Stomach (tissue), 4 donors: ENCODE measurements around the gene BCL6.

Experiments
- POLR2AphosphoS5 ChIP-seq, 3 donors: sonication (generic); formaldehyde crosslinking; IDR thresholded peaks; one replicate each; pipeline ENCODE4 v1.6.1; 2016; ENCODE audit warnings: antibody characterized with exemption in 3 of 3
- TF ChIP-seq, protein P1 (sequence below), 7 experiments: fragments of 450-650 bp in 4 of 7; fragments of 200-600 bp in 3 of 7; sonication (generic) in 3 of 7; IDR thresholded peaks; one replicate each; pipeline ENCODE4 v1.5.1; 2016 to 2019; ENCODE audit warnings: antibody characterized with exemption in 7 of 7, control low read depth in 2 of 7, mild to moderate bottlenecking in 1 of 7

DNA sequence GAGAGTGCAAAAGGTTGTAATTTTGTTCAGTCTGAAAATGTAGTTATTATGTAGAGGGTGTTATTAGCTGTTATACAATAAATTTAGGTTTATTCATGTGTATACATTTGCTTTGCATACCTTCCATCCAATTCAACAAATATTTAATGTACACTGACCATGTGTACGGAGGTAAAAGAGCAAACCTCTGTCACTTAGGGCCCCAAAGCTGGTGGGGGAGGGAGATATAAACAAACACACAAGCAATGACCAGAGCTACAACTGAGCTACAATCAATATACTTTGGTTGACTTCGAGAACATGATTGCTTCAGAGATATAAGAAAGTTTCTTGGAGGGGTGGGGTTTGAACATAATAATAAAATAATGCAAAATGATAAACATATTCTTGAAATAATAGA lies 17.5 kb upstream of the BCL6 start:
- TF ChIP-seq POLR2AphosphoS5 (IDR thresholded peaks at IDR 0.05) = no peak
- TF ChIP-seq, protein P1, sequence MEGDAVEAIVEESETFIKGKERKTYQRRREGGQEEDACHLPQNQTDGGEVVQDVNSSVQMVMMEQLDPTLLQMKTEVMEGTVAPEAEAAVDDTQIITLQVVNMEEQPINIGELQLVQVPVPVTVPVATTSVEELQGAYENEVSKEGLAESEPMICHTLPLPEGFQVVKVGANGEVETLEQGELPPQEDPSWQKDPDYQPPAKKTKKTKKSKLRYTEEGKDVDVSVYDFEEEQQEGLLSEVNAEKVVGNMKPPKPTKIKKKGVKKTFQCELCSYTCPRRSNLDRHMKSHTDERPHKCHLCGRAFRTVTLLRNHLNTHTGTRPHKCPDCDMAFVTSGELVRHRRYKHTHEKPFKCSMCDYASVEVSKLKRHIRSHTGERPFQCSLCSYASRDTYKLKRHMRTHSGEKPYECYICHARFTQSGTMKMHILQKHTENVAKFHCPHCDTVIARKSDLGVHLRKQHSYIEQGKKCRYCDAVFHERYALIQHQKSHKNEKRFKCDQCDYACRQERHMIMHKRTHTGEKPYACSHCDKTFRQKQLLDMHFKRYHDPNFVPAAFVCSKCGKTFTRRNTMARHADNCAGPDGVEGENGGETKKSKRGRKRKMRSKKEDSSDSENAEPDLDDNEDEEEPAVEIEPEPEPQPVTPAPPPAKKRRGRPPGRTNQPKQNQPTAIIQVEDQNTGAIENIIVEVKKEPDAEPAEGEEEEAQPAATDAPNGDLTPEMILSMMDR (IDR thresholded peaks at IDR 0.05) = no peak
